Activated CD4-positive, alpha-beta T cell treated with anti-CD3 and anti-CD28 coated beads for 1 hour (primary cell): ENCODE measurements around the gene RGS2.

Experiments
- DNase-seq: peaks from one replicate; pipeline ENCODE4 v3.0.0-alpha.2; 2020

RGS2 gene

DNA sequence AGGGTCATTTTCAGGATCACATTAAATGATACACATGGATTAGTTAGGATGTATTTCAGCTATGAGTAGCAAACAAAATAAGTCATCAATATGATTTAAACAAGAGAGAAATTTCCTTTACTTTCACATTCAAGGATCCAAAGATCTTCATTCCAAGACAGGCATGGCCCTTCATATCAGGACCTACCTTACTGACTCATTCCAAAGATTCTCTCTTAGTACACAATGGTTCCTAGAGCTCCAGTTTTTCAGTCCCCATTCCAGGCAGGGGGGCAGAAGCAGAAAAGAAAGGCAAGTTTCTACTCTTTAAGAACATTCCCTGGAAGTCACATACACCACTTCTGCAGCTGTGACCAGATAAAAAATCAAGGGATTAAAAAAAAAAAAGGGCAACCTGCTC, 23.7 kb downstream of the RGS2 start:
- no peak for DNase-seq

DNA sequence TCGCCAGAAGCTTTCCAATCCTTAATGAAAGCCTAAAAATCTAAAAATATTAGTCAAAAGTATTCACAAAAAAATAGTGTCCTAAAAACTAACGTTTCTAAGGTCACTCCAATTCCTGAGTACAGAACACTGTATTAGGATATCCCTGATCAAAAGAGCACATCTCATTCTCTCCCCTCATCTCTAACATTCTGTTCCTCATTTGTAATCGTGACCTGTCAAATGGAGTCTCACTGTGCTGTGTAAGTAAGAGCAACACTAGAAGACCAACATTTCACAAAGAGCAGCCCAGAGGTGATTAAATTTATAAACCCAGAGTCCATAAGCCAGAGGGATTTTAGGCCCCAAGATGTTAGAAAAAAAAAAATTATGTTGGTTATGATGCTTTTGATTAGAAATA, 26.3 kb downstream of the RGS2 start:
- no peak for DNase-seq

DNA sequence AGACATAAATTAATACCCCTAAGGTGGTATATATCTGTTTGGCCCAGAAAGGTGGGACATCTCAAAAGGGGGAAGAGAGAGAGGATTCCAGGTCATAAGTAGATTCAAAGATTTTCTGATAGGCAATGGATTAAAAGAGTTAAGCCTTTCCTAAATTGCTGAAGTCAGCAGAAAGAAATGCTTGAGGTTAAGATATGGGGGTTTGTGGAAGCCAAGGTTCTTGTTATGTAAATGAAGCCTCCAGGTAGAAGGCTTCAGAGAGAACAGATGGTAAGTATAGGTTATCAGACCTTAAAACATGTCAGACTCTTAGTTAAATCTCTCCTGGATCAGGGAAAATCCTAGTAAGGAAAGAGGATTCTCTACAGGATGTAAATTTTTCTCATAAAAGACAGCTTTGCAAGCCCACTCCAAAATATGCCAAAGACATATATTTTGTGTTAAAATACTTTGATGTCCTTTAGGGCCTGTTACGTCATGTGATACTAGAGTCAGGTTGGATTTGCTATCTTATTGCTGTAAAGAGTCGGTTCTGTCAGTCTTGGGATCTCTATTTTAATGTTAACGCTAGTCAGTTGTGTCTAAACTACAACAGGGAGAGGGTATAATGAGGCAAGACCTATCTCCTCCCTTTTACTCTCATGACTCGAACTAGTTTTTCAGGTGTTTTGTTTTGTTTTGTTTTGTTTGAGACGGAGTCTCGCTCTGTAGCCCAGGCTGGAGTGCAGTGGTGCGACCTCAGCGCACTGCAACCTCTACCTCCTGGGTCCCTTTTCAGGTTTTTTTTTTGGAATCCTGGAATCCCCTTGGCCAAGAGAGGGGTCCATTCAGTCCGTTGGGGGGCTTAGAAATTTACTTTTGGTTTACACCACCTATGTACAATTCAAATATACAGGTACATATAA, 30.6 kb downstream of the RGS2 start:
- no peak for DNase-seq

DNA sequence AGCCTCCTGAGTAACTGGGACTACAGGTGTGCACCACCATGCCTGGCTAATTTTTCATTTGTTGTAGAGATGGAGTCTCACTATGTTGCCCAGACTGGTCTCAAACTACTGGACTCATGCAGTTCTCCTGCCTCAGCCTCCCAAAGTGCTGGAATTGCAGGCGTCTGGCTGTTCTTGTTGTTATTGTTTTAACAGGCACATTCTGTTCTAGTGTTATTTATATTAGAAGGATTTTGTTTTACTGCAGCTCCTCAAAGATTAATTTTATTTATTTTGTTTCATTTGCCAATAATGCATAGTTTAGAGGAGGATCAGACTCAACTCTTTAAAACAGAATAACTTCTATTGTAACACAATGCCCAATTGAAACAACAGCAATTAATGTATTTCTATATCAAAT, 35.5 kb downstream of the RGS2 start:
- no peak for DNase-seq

DNA sequence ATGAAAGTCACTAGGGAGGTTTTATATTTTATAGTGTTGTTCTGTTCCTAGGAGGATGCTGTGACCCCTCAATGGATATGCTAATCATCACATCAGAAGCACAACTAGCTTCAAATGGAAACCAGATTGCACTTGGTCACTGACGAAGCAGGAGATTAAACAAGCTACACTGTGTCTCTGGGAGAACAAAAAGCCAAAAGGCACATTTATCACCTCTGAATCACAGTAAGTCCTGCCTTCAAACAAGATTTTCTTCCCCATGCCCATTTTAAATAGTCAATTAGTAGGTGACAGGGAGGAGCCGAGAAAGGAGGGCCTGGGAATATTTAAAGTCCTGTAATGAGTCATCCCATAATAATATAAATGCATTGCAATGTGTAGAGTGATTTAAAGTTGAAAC, 38.1 kb downstream of the RGS2 start:
- DNase-seq = no peak

DNA sequence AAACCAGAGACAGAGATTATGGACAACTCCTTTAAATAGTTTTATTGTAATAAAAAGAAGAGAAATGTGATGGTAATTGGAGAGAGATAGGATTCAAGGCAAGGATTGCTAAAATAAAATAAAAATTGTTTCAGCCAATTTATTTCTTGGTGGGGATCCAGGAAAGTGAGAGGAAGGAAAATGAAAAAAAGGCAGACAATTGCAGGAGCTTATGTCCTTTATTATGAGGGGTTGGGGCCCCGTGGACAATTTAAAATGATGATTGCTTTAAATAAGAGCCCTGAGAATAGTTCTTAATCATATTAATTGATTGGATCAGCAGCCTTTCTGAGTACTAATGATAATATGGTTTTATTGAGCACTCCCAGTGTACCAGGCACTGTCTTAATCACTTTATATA, 40.2 kb downstream of the RGS2 start:
- DNase-seq = no peak

DNA sequence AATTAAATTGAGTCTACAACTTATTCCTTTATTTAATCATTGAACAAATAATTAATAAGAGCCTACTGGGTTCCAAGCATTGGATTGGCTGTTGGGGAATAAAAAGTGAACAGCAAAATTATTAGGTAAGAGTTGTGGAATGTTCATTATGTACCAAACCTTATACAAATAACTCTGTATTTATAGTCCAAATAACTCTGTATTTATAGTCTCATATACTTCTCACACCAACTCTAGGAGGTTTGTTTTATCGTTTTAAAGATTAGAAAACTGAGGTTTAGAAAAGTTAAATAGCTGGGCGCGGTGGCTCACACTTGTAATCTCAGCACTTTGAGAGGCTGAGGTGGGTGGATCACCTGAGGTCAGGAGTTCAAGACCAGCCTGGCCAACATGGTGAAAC, 40.6 kb downstream of the RGS2 start:
- DNase-seq = no peak

DNA sequence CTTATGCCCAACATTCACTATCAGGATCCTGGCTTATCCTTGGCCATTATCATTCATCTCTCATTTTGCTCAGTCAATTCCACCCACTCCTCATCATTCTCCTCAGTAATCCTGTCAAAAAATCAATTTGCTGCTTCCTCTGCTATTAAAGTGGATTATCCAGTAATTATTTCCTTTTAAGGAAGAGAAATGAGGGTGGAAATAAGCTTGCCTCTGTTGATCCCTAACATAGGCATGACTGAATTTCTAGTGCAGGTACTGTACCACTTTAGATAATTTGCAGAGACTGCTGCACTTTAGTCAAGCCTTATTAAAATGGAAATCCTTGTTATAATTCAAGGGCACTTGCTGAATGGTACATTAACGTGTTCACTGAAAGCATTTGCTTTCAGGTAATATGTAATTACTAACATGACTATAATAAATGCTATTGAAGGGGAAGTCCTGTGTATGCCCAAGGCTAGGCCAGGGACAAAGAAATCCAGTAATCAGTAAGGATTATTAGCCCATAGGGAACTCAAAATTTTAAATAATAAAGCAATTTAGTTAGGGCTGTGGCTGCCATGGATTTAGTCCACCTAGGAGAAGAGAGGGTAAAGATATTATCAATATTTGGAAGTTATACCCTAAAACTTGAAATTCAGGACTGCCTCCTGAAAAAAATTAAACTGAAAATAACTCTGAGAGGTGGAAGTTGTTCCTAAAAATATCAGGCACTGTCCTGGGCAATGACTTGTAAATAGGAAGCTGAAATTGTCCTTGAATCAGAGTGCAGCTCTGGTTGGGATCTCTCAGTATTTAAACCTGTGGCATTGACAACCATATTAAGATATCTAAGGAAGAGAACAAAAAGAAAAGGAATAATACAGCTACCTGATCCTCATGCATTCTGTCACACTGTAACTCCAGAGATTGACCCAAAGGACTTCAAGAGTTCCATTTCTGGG, 43.4 kb downstream of the RGS2 start:
- no peak for DNase-seq

DNA sequence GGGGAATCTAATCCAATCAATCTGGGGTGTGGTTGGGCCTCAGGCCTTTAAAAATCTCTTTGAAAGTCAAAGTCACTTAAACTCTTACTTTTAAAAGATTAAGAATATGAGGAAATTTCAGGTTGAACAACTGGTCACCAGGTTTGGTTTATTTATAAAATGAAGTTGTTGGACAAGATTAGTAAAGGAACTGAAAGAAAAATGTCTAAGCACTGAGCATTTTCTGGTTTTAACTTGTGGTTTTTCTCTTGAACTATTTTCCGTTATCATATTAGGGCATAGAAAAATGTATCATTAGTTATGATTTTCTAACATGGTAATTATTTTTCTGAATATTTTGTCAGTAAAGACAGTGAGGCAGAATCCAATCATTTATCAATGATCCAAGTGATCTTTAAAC, 49.6 kb downstream of the RGS2 start:
- DNase-seq = no peak

DNA sequence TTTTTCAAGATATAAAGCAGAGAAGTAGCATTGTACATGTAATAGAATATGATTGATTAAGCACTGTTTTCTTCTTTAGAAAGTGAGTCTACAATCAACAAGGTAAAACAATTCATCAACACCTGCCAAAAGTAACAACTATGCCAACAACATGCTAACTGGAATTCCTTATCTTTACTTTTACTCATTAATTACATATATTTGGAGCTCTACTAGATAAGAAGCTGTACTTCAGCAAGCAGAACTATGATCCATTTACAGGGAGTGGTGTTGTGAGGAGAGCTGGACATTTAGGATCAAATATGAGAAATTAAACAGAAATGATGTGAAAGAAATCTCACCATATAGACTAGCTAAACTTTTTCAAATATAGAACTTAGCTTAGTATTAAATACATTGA, 51.0 kb downstream of the RGS2 start:
- DNase-seq = no peak

DNA sequence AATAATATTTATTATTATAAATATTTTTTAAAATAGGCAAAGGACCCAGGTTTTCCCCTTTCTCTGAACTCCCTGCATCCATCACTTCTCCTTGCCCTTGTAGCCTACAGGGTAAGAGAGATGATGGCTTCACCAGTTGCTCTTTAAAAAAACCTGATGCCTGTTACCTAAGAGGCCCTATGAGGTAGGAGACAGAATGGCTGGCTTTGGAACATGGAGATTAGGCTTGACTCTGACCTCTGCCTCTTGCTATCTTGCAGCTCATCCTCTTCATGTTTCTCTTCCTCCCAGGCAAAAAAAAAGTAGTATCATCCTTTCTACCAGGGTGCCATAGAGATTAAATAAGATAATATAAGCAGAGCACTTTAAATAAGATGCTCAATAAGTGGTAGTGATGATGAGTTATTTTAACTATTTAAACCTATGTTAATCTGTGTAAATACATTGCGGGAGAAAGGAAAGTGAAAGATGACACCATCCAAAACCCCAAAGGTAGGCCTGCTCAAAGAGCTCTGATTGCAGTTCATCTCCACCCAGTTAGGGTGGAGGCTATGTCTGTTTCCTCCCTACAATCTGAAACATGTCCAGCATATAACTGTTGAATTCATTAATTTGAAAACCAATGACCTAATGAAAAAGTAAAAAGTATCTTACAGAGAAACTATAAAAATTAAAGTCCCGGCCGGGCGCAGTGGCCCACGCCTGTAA, 51.8 kb downstream of the RGS2 start:
- DNase-seq = no peak

DNA sequence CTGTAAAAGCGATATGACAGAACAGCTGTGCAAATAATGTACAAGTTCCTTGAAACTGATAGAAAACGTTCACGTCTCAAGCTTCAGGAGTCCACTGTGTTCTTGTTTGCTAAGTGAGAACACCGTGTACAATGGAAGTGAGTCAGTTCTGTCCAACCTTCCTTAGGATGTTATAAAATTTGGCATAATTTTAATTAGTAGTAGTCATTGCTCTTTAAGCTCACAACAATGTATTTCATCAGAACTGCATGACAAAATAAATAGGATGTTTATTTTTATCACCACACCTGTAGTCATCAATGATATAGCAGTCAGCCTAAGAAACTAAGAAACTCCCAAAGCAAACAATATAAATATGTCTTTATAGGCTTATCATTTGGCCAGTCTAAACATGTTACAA, 53.0 kb downstream of the RGS2 start:
- no peak for DNase-seq
